HG02798 (cell line): ENCODE results near the gene DECR2.

Experiments
- ATAC-seq: cut with Tn5 transposase; IDR thresholded peaks from one replicate; pipeline ENCODE4 v1.9.1; 2021; ENCODE audit warnings: mild to moderate bottlenecking; ENCODE audit not compliant: unreplicated experiment, poor library complexity

The DECR2 gene

GRCh38 chr16:364595-365491 lies 36.8 kb upstream of the DECR2 start:
- ATAC-seq, result no peak

GRCh38 chr16:366476-366875 lies 35.2 kb upstream of the DECR2 start:
- ATAC-seq, result no peak

- no peak for ATAC-seq
Measured at GRCh38 chr16:367333-367903, 34.3 kb upstream of the DECR2 start.

GRCh38 chr16:368388-369158 lies 33.1 kb upstream of the DECR2 start:
- no peak for ATAC-seq

GRCh38 chr16:369275-369865 lies 32.3 kb upstream of the DECR2 start:
- no peak for ATAC-seq

- ATAC-seq, result no peak
Measured at GRCh38 chr16:369866-370436, 31.7 kb upstream of the DECR2 start.

GRCh38 chr16:370443-370842 lies 31.2 kb upstream of the DECR2 start, which contains the start of gene MRPL28:
MRPL28 (minus strand) TSS chr16:370538; CDS start chr16:370218, 320 bp downstream.
- ATAC-seq, result peak; percentile 87

GRCh38 chr16:370979-371514 lies 30.6 kb upstream of the DECR2 start:
- no peak for ATAC-seq

- ATAC-seq, result no peak
Measured at GRCh38 chr16:371515-372301, 30.0 kb upstream of the DECR2 start.

GRCh38 chr16:372302-372983 lies 29.2 kb upstream of the DECR2 start:
- ATAC-seq, result no peak

- no peak for ATAC-seq
Measured at GRCh38 chr16:373020-373598, 28.6 kb upstream of the DECR2 start.

- no peak for ATAC-seq
Measured at GRCh38 chr16:373848-374615, 27.7 kb upstream of the DECR2 start.

- ATAC-seq, result no peak
Measured at GRCh38 chr16:374616-374926, 27.1 kb upstream of the DECR2 start.

GRCh38 chr16:375212-375611 lies 26.5 kb upstream of the DECR2 start:
- ATAC-seq, result no peak

GRCh38 chr16:375927-376816 lies 25.5 kb upstream of the DECR2 start:
- no peak for ATAC-seq

- ATAC-seq, result no peak
Measured at GRCh38 chr16:376817-377418, 24.8 kb upstream of the DECR2 start.
